ENCODE measurements around the gene PCDHGC4.

Gene PCDHGC4

DNA sequence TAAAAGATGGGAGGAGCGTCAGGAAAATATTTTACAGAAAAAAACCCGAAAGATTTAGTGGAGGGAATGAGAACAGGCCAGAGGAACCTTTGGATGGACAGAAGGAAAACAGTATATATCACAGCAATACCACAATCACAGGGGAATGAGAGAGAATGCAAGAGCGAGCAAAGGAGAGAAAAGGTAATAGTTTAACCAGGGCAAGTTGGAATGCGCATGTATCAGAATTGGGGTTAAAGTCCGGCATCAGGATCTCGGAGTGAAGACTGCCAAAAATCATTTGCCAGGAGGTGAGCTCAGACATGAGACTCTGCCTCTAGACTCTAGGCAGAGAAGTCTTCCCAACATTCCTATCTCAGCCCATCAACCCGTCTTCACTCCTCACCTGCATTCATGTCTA, 40.8 kb downstream of the PCDHGC4 start:
- H3K9me3 ChIP-seq, result no peaks in the 10 kb centered on the region
- peak overlapping the region; percentile 59 to 61 for H3K27ac ChIP-seq
- H3K27me3 ChIP-seq, result no peaks in the 10 kb centered on the region
- peaks cover 0 to 50% (median 9%) of the 10 kb centered on the region in 4 donors for H3K4me1 ChIP-seq
- H3K36me3 ChIP-seq, result peaks cover 28 to 42% (median 38%) of the 10 kb centered on the region in 3 donors
- TF ChIP-seq, protein P1, sequence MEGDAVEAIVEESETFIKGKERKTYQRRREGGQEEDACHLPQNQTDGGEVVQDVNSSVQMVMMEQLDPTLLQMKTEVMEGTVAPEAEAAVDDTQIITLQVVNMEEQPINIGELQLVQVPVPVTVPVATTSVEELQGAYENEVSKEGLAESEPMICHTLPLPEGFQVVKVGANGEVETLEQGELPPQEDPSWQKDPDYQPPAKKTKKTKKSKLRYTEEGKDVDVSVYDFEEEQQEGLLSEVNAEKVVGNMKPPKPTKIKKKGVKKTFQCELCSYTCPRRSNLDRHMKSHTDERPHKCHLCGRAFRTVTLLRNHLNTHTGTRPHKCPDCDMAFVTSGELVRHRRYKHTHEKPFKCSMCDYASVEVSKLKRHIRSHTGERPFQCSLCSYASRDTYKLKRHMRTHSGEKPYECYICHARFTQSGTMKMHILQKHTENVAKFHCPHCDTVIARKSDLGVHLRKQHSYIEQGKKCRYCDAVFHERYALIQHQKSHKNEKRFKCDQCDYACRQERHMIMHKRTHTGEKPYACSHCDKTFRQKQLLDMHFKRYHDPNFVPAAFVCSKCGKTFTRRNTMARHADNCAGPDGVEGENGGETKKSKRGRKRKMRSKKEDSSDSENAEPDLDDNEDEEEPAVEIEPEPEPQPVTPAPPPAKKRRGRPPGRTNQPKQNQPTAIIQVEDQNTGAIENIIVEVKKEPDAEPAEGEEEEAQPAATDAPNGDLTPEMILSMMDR (IDR thresholded peaks at IDR 0.05), result no peak
- no peak overlapping the region for H3K4me3 ChIP-seq
- intact Hi-C loops (cut with DNase I; ENCODE audit: low total_unique reads), result loop anchor here (2.0 kb wide), 1 partner anchor 51 kb away; the partner anchor contains the start of gene PCDHGC3
- DNase-seq, result no peak

DNA sequence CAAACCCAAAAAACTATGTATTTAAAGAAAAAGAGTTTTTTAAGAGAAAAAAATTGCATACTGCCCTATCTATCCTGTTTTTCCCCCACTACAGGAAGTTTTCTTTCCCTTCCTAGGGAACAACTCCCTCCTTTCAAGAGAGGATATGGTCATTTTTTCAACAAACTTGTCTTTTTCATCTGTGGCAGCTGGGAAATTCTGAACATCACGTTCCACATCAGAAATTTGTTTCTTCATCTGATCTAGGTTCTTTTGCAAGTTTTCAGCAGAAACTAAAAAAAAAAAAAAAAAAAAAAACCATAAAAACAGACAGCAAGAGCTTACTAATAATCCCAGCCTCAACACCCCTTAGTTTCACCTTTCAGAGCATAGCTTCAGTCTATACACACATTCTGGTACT, 42.6 kb downstream of the PCDHGC4 start:
- Histone ChIP-seq H3K4me1 (peaks cover 0 to 34% (median 8%) of the 10 kb centered on the region in 4 donors), H3K4me3 (no peak overlapping the region), H3K27ac (peak overlapping the region in 1 of 2 donors; percentile 49), H3K27me3 (no peaks in the 10 kb centered on the region), H3K36me3 (peaks cover 28 to 46% (median 38%) of the 10 kb centered on the region in 3 donors), H3K9me3 (no peaks in the 10 kb centered on the region)
- intact Hi-C loops (cut with DNase I; ENCODE audit: low total_unique reads), result no loop called here
- TF ChIP-seq, protein P1 (IDR thresholded peaks at IDR 0.05), result no peak
- no peak for DNase-seq

DNA sequence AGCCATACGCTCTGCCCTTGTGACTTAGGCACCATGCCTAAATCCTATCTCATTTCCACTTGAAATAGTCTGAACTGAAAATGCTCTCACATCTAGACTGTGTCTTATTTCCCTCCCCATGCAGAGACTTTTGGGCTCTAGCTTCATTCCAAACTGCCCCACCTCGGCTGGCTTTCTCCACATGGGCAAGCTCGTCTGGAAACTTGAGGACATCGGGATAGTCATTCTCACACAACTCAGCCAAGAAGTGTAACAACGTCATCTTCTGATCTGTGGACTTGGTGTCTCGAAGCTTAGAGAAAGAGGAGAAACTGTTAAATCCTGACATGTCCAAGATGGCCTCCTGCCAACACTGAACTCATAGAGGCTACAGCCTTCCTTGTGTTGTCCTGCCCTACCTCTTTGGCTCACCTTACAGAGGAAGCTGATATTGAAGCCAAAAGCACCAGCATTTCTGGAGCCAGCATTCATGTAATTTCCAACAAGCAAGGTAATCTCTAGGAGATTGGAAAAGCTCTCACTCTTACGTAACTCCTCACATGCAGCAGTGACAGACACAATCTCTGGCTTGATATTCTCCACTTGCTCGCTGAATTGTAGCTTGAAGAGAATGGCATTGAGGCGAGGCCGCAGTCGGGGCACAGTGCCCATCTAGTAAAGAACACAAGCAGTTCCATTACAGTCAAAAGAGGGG, 43.6 kb downstream of the PCDHGC4 start:
- Histone ChIP-seq H3K27ac (peak overlapping the region; percentile 49 to 71), H3K4me1 (peaks cover 0 to 34% (median 8%) of the 10 kb centered on the region in 4 donors), H3K9me3 (no peaks in the 10 kb centered on the region), H3K36me3 (peaks cover 28 to 53% (median 46%) of the 10 kb centered on the region in 3 donors), H3K27me3 (no peaks in the 10 kb centered on the region), H3K4me3 (no peak overlapping the region)
- intact Hi-C loops (cut with DNase I; ENCODE audit: low total_unique reads), result no loop called here
- TF ChIP-seq, protein P1 (IDR thresholded peaks at IDR 0.05), result no peak
- DNase-seq, result peak in 1 of 2 donors; percentile 44

DNA sequence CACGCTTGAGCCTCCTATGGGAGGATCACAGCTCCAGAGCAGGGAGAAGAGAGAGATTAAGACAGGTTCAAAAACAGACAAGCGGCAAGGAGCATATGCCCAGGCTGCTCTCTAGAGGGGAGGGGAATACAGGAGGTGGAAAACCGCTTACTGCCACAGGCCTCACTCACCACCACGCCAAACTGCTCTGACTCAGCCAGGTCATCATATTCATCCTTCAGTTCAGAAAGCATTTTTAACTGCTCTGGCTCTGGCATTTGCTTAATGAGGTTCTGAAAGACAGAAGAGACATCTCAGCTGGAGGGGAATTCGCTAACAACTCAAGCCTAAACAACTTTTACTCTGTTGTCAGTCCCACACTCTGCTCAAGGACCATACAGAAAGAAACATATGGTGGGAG, 44.2 kb downstream of the PCDHGC4 start:
- peak in 1 of 2 donors; percentile 49 for DNase-seq
- Histone ChIP-seq H3K27ac (peak overlapping the region; percentile 49 to 71), H3K9me3 (no peaks in the 10 kb centered on the region), H3K4me1 (peaks cover 0 to 34% (median 7%) of the 10 kb centered on the region in 4 donors), H3K36me3 (peaks cover 32 to 54% (median 49%) of the 10 kb centered on the region in 3 donors), H3K27me3 (no peaks in the 10 kb centered on the region), H3K4me3 (no peak overlapping the region)
- TF ChIP-seq, protein P1 (IDR thresholded peaks at IDR 0.05), result no peak
- intact Hi-C loops (cut with DNase I; ENCODE audit: low total_unique reads), result no loop called here

DNA sequence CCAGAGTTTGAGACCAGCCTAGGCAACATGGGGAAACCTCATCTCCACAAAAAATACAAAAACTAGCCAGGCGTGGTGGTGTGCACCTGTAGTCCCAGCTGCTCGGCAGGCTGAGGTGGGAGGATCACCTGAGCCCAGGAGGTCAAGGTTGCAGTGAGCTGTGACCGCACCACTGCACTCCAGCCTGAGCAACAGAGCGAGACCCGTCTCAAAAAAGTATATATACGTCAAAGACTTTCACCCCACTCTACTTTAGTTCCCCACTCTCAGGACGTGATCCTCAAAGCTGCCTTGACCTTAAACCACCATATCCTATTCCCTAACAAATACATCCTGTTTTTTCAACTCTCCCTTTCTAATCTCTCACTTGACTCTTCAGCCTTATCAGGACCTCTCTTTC, 45.0 kb downstream of the PCDHGC4 start:
- Histone ChIP-seq H3K4me3 (no peak overlapping the region), H3K9me3 (no peaks in the 10 kb centered on the region), H3K27ac (peak overlapping the region; percentile 49 to 71), H3K36me3 (peaks cover 32 to 59% (median 57%) of the 10 kb centered on the region in 3 donors), H3K27me3 (no peaks in the 10 kb centered on the region), H3K4me1 (peaks cover 0 to 26% (median 3%) of the 10 kb centered on the region in 4 donors)
- intact Hi-C loops (cut with DNase I; ENCODE audit: low total_unique reads), result no loop called here
- TF ChIP-seq, protein P1 (IDR thresholded peaks at IDR 0.05), result no peak
- no peak for DNase-seq

All from tibial artery (tissue), 4 donors.